Fibroblast of pulmonary artery (primary cell): ENCODE results near the gene NEK2.

ENCODE experiments used
- DNase-seq: peaks from one replicate; pipeline ENCODE4 v3.0.0-alpha.2; 2010; ENCODE audit warnings: low read depth
- H3K4me3 ChIP-seq: replicated peaks from 2 replicates; pipeline ENCODE4 v1.5.1; 2011; ENCODE audit warnings: low read depth, mild to moderate bottlenecking, control low read depth, low read length, moderate library complexity
- CTCF ChIP-seq: IDR thresholded peaks from 2 replicates; pipeline ENCODE4 v1.5.1; 2011; ENCODE audit warnings: mild to moderate bottlenecking, control low read depth, low read length, inconsistent platforms; ENCODE audit errors: missing control alignments

NEK2 gene

DNA sequence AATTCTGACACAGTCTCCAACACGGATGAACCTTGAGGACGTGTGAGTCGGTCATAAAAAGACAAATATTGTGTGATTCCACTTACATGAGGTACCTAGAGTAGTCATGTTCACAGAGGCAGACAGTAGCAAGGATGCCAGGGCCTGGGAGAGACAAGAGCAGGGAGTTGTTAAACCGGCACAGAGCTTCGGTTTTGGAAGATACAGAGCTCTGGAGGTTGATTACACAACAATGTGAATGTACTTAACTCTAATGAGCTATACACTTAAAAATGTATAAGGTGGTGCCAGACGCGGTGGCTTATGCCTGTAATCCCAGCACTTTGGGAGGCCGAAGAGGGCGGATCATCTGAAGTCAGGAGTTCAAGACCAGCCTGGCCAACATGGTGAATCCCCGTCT is 37.8 kb upstream of the NEK2 start:
- no peak for DNase-seq
- H3K4me3 ChIP-seq = no peak overlapping the region
- no peak for TF ChIP-seq CTCF

DNA sequence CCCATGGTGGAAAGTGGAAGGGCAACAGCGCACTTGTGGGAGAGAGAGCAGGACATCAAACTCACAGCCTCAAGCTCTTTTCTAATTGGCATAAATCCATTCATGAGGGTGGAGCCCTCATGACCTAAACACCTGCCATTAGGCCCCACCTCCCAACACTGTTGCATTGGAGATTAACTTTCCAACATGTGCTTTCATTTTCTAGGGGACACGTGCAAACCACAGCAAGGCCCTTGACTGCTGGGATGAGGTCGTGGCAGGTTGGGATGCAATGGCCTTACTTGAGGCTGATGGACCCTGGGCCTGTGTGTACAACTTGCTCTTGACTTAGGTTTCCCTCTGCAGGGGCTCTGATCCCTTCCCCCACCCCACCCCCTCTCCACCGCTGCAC is 35.9 kb upstream of the NEK2 start:
- no peak overlapping the region for H3K4me3 ChIP-seq
- no peak for TF ChIP-seq CTCF
- no peak for DNase-seq

DNA sequence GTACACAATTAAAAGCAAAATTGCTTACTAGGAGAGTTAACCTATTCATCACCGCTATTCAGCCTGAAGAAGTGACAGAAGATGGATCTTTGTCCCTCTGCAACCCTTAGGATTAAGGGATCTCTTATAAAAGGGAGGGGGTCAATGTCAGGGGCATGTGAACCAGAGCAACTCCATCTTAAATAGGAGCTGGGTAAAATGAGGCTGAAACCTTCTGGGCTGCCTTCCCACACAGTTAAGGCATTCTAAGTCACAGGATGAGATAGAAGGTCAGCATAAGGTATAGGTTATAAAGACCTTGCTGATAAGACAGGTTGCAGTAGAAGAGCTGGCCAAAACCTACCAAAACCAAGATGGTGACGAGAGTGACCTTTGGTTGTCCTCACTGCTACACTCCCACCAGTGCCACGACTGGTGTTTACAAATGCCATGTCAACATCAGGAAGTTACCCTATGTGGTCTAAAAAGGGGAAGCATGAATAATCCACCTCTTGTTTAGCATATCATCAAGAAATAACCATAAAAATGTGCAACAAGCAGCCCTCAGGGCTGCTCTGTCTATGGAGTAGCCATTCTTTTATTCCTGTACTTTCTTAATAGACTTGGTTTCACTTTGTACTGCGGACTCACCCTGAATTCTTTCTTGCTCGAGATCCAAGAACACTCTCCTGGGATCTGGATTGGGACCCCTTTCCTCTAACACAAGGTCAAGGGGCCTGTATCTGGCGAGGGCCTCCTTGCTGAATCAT is 35.3 kb upstream of the NEK2 start:
- DNase-seq = no peak
- no peak for TF ChIP-seq CTCF
- H3K4me3 ChIP-seq = no peak overlapping the region

DNA sequence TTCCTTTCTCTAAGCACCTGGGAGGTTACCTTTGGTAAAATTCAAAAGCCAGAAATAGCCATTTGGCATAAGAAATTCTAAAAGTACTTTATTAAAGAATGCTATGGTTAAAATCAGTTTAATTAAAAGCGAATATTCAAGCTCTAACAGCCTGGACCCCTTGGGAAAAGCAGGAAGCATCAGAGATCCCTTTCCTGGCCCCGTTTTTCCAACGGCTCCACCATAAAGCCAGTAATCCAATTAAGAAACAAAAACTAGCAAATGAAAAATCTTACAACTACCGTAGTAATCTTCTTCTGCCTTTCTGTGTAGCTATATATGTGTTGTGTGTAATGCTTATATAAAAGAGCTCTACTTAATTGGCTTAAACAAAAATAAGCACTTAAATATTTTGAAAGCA is 33.5 kb upstream of the NEK2 start:
- no peak for DNase-seq
- no peak for TF ChIP-seq CTCF
- H3K4me3 ChIP-seq = no peak overlapping the region

- DNase-seq = no peak
- TF ChIP-seq CTCF = no peak
- H3K4me3 ChIP-seq = no peak overlapping the region
These were observed 32.6 kb upstream of the NEK2 start for GRCh38 chr1:211708006-211708405.

GRCh38 chr1:211705467-211706091 is 30.2 kb upstream of the NEK2 start:
- DNase-seq = no peak
- no peak for TF ChIP-seq CTCF
- H3K4me3 ChIP-seq = no peak overlapping the region

GRCh38 chr1:211704543-211704942 is 29.1 kb upstream of the NEK2 start:
- TF ChIP-seq CTCF = no peak
- DNase-seq = no peak
- H3K4me3 ChIP-seq = no peak overlapping the region
